H1 (cell line): Measurements from ENCODE around the gene NUDT2. TPM values are rescaled to one million over a fixed set of nuclear protein-coding genes. Genes with fewer than 3 reads are reported as not detected.

Experiments
- CTCF ChIA-PET: fragments of 300-600 bp; sonication (Branson Sonifier 250); formaldehyde crosslinking; loops from one replicate; lab custom pipeline; 2021; ENCODE audit not compliant: partially characterized antibody; lab: Charles Lee
- POLR2A ChIA-PET: fragments of 300-600 bp; sonication (Branson Sonifier 250); formaldehyde crosslinking; loops from one replicate; lab custom pipeline; 2021; ENCODE audit warnings: inconsistent platforms; ENCODE audit not compliant: partially characterized antibody; lab: Charles Lee
- DNase-seq, 2 experiments: peaks; one replicate each; pipeline versions ENCODE4 v3.0.0 to v3.0.0-alpha.2; 2010 to 2022; ENCODE audit warnings: low spot score in 2 of 2, low read depth in 1 of 2, mixed read lengths in 1 of 2
- FAIRE-seq: peaks from 2 replicates; lab custom pipeline; 2011; peaks lifted over from hg19 to GRCh38; lab: Jason Lieb, UNC
- H2AFZ ChIP-seq: 2 replicates; pipeline ENCODE4 v1.8.1; 2012; ENCODE audit warnings: low read length, inconsistent platforms
- H2AK5ac ChIP-seq: 2 replicates; pipeline ENCODE4 v1.6.1; 2013; ENCODE audit warnings: low read depth, low read length
- H2BK120ac ChIP-seq: replicated peaks from 2 replicates; pipeline ENCODE3; 2013; ENCODE audit warnings: low read depth, low read length, inconsistent platforms
- H2BK12ac ChIP-seq: 2 replicates; pipeline ENCODE4 v1.6.1; 2013; ENCODE audit warnings: low read depth, low read length
- H2BK15ac ChIP-seq: 2 replicates; pipeline ENCODE4 v1.6.1; 2013; ENCODE audit warnings: low read length
- H2BK20ac ChIP-seq: 2 replicates; pipeline ENCODE4 v1.6.1; 2013; ENCODE audit warnings: low read length
- H2BK5ac ChIP-seq: 2 replicates; pipeline ENCODE4 v1.6.1; 2013; ENCODE audit warnings: low read depth, low read length
- H3K14ac ChIP-seq: 2 replicates; pipeline ENCODE4 v1.6.1; 2013; ENCODE audit warnings: inconsistent platforms; ENCODE audit not compliant: insufficient read length
- H3K18ac ChIP-seq: 2 replicates; pipeline ENCODE4 v1.6.1; 2013; ENCODE audit warnings: low read length; ENCODE audit errors: extremely low read depth
- H3K23ac ChIP-seq: 2 replicates; pipeline ENCODE4 v1.6.1; 2013; ENCODE audit warnings: inconsistent platforms; ENCODE audit not compliant: insufficient read length
- H3K23me2 ChIP-seq: 2 replicates; pipeline ENCODE4 v1.6.1; 2013; ENCODE audit warnings: low read depth, low read length
- H3K27ac ChIP-seq: 2 replicates; pipeline ENCODE4 v1.6.1; 2011; ENCODE audit warnings: low read depth, low read length, inconsistent platforms
- H3K27me3 ChIP-seq, 4 experiments: replicated peaks in 1 of 4; 1 replicate in 1 of 4; 2 replicates in 3 of 4; pipeline versions ENCODE4 v1.6.1 to v1.8.1; 2011 to 2013; ENCODE audit warnings: low read length in 3 of 4, mild to moderate bottlenecking in 3 of 4, inconsistent platforms in 2 of 4, mixed read lengths in 2 of 4, moderate library complexity in 1 of 4; ENCODE audit not compliant: control insufficient read depth in 3 of 4, insufficient read depth in 3 of 4; ENCODE audit errors: extremely low read depth in 1 of 4
- H3K36me3 ChIP-seq, 4 experiments: 2 replicates each; pipeline versions ENCODE4 v1.6.1 to v1.8.1; 2011 to 2013; ENCODE audit warnings: mild to moderate bottlenecking in 4 of 4, low read length in 3 of 4, moderate library complexity in 2 of 4, control low read depth in 1 of 4, inconsistent platforms in 1 of 4; ENCODE audit not compliant: insufficient read depth in 4 of 4, control insufficient read depth in 2 of 4
- H3K4ac ChIP-seq: replicated peaks from 2 replicates; pipeline ENCODE3; 2013; ENCODE audit warnings: low read length, low read depth, mixed read lengths, inconsistent platforms; ENCODE audit not compliant: insufficient read length
- H3K4me1 ChIP-seq, 4 experiments: replicated peaks in 1 of 4; 1 replicate in 1 of 4; 2 replicates in 3 of 4; pipeline versions ENCODE4 v1.6.1 to v1.8.1; 2011 to 2013; ENCODE audit warnings: low read length in 3 of 4, inconsistent platforms in 2 of 4, mixed read lengths in 1 of 4; ENCODE audit not compliant: insufficient read depth in 4 of 4, control insufficient read depth in 3 of 4
- H3K4me2 ChIP-seq, 2 experiments: 2 replicates each; pipeline versions ENCODE4 v1.6.1 to v1.8.1; 2011 to 2013; ENCODE audit warnings: low read depth in 2 of 2, low read length in 2 of 2, control low read depth in 1 of 2, inconsistent platforms in 1 of 2, mild to moderate bottlenecking in 1 of 2; ENCODE audit not compliant: insufficient read depth in 1 of 2
- H3K4me3 ChIP-seq, 4 experiments: fragments of 200-600, 300-600 bp in 1 of 4; sonication (generic), shearing (Covaris generic), sonication (Bioruptor Twin) in 1 of 4; 2 replicates each; pipeline versions ENCODE4 v1.5.1 to v1.8.1; 2011 to 2016; ENCODE audit warnings: low read length in 4 of 4, low read depth in 3 of 4, control low read depth in 2 of 4, inconsistent platforms in 2 of 4, mild to moderate bottlenecking in 2 of 4, mixed read lengths in 1 of 4, moderate library complexity in 1 of 4; ENCODE audit not compliant: insufficient read depth in 2 of 4; ENCODE audit errors: extremely low read depth in 1 of 4
- H3K56ac ChIP-seq: replicated peaks from 2 replicates; pipeline ENCODE3; 2013; ENCODE audit warnings: low read depth, mild to moderate bottlenecking, mixed read lengths, low read length, inconsistent platforms; ENCODE audit not compliant: insufficient read length
- H3K79me1 ChIP-seq: 2 replicates; pipeline ENCODE4 v1.6.1; 2013; ENCODE audit warnings: low read depth, low read length, control low read depth
- H3K79me2 ChIP-seq, 2 experiments: 2 replicates each; pipeline versions ENCODE4 v1.6.1 to v1.8.1; 2012 to 2013; ENCODE audit warnings: low read length in 2 of 2, mild to moderate bottlenecking in 2 of 2, inconsistent platforms in 1 of 2; ENCODE audit not compliant: insufficient read depth in 2 of 2, control insufficient read depth in 1 of 2
- H3K9ac ChIP-seq, 4 experiments: replicated peaks in 1 of 4; 1 replicate in 1 of 4; 2 replicates in 3 of 4; pipeline versions ENCODE4 v1.6.1 to v1.8.1; 2011 to 2013; ENCODE audit warnings: low read depth in 3 of 4, low read length in 3 of 4, control low read depth in 2 of 4, mild to moderate bottlenecking in 2 of 4, moderate library complexity in 2 of 4, inconsistent platforms in 1 of 4; ENCODE audit errors: extremely low read depth in 1 of 4
- H3K9me3 ChIP-seq, 2 experiments: 2 replicates each; pipeline versions ENCODE4 v1.6.1 to v1.8.1; 2012 to 2013; ENCODE audit warnings: mild to moderate bottlenecking in 2 of 2, moderate library complexity in 2 of 2, control low read depth in 1 of 2, inconsistent platforms in 1 of 2, low read depth in 1 of 2, low read length in 1 of 2, mixed read lengths in 1 of 2; ENCODE audit not compliant: insufficient read depth in 2 of 2
- H4K20me1 ChIP-seq, 2 experiments: replicated peaks in 1 of 2; 2 replicates each; pipeline versions ENCODE3 to v1.8.1; 2011 to 2013; ENCODE audit warnings: inconsistent platforms in 2 of 2, low read length in 2 of 2, mild to moderate bottlenecking in 1 of 2; ENCODE audit not compliant: insufficient read depth in 2 of 2, control insufficient read depth in 1 of 2
- H4K5ac ChIP-seq: 2 replicates; pipeline ENCODE4 v1.6.1; 2013; ENCODE audit warnings: low read length, low read depth, mixed read lengths, inconsistent platforms; ENCODE audit not compliant: insufficient read length
- H4K8ac ChIP-seq: 2 replicates; pipeline ENCODE4 v1.8.0; 2013; ENCODE audit warnings: mild to moderate bottlenecking, moderate library complexity, low read length, inconsistent platforms; ENCODE audit not compliant: insufficient read depth; ENCODE audit errors: extremely low read depth
- H4K91ac ChIP-seq: replicated peaks from 2 replicates; pipeline ENCODE3; 2013; ENCODE audit warnings: low read length, mixed read lengths, inconsistent platforms; ENCODE audit not compliant: insufficient read length
- CEBPB ChIP-seq: IDR thresholded peaks from 2 replicates; pipeline ENCODE4 v1.6.1; 2012; ENCODE audit warnings: low read depth, low read length
- CREB1 ChIP-seq: IDR thresholded peaks from 2 replicates; pipeline ENCODE4 v1.6.1; 2012; ENCODE audit warnings: inconsistent platforms
- HDAC6 ChIP-seq: IDR thresholded peaks from one replicate; pipeline ENCODE4 v1.7.1; 2012; ENCODE audit warnings: low read depth, mild to moderate bottlenecking, inconsistent platforms, low read length, moderate library complexity
- JUN ChIP-seq: IDR thresholded peaks from 2 replicates; pipeline ENCODE4 v1.6.1; 2011; ENCODE audit warnings: low read depth, mild to moderate bottlenecking, improper control_type of control experiment, low read length
- POLR2A ChIP-seq, 2 experiments: IDR thresholded peaks; 1 replicate in 1 of 2; 2 replicates in 1 of 2; pipeline ENCODE4 v1.6.1; 2011; ENCODE audit warnings: low read depth in 2 of 2, low read length in 2 of 2, mild to moderate bottlenecking in 2 of 2; ENCODE audit errors: control extremely low read depth in 1 of 2
- POLR2AphosphoS5 ChIP-seq: IDR thresholded peaks from 2 replicates; pipeline ENCODE4 v1.6.1; 2011; ENCODE audit warnings: low read depth, low read length
- POU5F1 ChIP-seq: IDR thresholded peaks from 2 replicates; pipeline ENCODE4 v1.6.1; 2011; ENCODE audit warnings: low read depth, mild to moderate bottlenecking, low read length, moderate library complexity
- SAP30 ChIP-seq: fragments of 300-600 bp; sonication (generic); IDR thresholded peaks from 2 replicates; pipeline ENCODE4 v1.7.1; 2012; ENCODE audit warnings: low read length, moderate library complexity, mild to moderate bottlenecking, inconsistent platforms; ENCODE audit not compliant: insufficient read depth, insufficient replicate concordance
- SIX5 ChIP-seq: IDR thresholded peaks from 2 replicates; pipeline ENCODE4 v1.6.1; 2011; ENCODE audit warnings: mild to moderate bottlenecking, low read depth, low read length
- SP4 ChIP-seq: IDR thresholded peaks from 2 replicates; pipeline ENCODE4 v1.6.1; 2012; ENCODE audit warnings: low read length, inconsistent platforms
- SUZ12 ChIP-seq: fragments of 200-600 bp; sonication (generic); IDR thresholded peaks from 2 replicates; pipeline ENCODE4 v1.6.1; 2012; ENCODE audit warnings: mild to moderate bottlenecking, inconsistent platforms, low read length, moderate library complexity, mixed read lengths
- TCF12 ChIP-seq: IDR thresholded peaks from 2 replicates; pipeline ENCODE4 v1.6.1; 2011; ENCODE audit warnings: low read depth, mild to moderate bottlenecking, low read length
- WGBS, 2 experiments: shearing (Covaris generic) in 1 of 2; methylation state at CpG; one replicate each; pipeline versions ENCODE4 v1.1.6 to v1.1.7; 2013 to 2015; ENCODE audit warnings: low lambda C conversion rate in 2 of 2, mixed read lengths in 2 of 2, inconsistent platforms in 1 of 2, low coverage in 1 of 2, missing lambda C conversion rate in 1 of 2; ENCODE audit not compliant: insufficient replicate concordance in 2 of 2, insufficient coverage in 1 of 2, insufficient read length in 1 of 2; ENCODE audit errors: extremely low coverage in 1 of 2, missing lambda C conversion rate in 1 of 2; 5-methylcytosine and 5-hydroxymethylcytosine counted together
- polyA plus RNA-seq, 7 experiments: library from polyadenylated mRNA; depleted of rRNA in 3 of 7; stranded (reverse) in 5 of 7; unstranded in 2 of 7; fragments of >200 nt in 5 of 7; fragments of 200-250 nt in 2 of 7; gene quantifications; 1 replicate in 5 of 7; 2 replicates in 1 of 7; 4 replicates in 1 of 7; pipeline versions ENCODE4 v1.2.1 to v1.2.3, GENCODE V29; 2011 to 2013; ENCODE audit warnings: missing spikeins in 2 of 7, mixed read lengths in 2 of 7
- total RNA-seq: library from RNA; stranded (reverse); fragmentation: NEBNext Ultra II Directional; extraction: Animal tissue kit (Norgen Biotek cat#: 25700); gene quantifications from 2 replicates; pipeline ENCODE4 v1.2.1, GENCODE V29; 2021
- TF ChIP-seq, protein P1 (sequence below): IDR thresholded peaks from 2 replicates; pipeline ENCODE4 v1.6.1; 2012; ENCODE audit warnings: inconsistent platforms

NUDT2 gene
- total and polyA plus RNA-seq, 2 of the 8 experiments (the other 6 are each of a cell fraction or from before 2014, with no cell fraction given) = 16.7 to 23.7 TPM

DNA sequence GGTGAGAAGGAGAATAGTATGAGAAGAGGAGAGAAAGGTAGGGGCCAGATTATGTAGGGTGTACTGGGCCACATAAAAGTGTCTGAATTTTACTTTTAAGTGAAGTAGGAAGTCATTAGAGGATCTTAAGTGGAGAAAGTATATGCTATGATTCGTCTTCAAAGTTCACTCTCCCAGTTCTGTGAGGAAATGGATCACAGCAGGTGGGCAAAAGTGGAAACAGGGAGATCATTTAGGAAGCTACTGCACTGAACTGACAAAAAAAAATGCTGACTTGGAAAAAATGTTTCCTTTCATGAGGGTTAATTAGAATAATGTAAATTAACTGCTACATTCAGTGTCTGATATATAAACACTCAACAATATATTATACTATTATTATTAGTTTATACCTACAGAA lies 2.7 kb upstream of the NUDT2 start:
- peaks cover 0 to 6% of the 10 kb centered on the region in 2 experiments; a peak in 2 of 4 replicates for H3K79me2 ChIP-seq
- 82% methylated on average over 1 of the region's 1 CpG; no CpG with 5 or more reads in 1 of the 2 experiments for WGBS, 2 experiments

More for the DNA sequence above, 2.7 kb upstream of the NUDT2 start:
- Histone ChIP-seq H3K23ac (no peak overlapping the region), H3K14ac (no peak overlapping the region), H2BK12ac (no peak overlapping the region), H2AK5ac (no peak overlapping the region), H3K56ac (no peak overlapping the region), H2BK15ac (no peak overlapping the region), H2BK5ac (no peak overlapping the region), H3K79me1 (no peaks in the 10 kb centered on the region), H3K9me3 (no peaks in the 10 kb centered on the region), H2AFZ (no peak overlapping the region), H4K5ac (no peak overlapping the region), H4K20me1 (no peaks in the 10 kb centered on the region), H3K9ac (peak overlapping the region in 1 of 4 experiments; percentile 59; a peak in 1 of 7 replicates), H3K4me1 (peaks cover 0 to 2% (median 0%) of the 10 kb centered on the region in 4 experiments; a peak in 1 of 7 replicates), H3K4me2 (no peak overlapping the region; a peak in 1 of 4 replicates), H3K4ac (no peak overlapping the region), H3K27me3 (no peaks in the 10 kb centered on the region), H4K91ac (no peak overlapping the region), H2BK120ac (no peak overlapping the region), H3K4me3 (no peak overlapping the region), H3K23me2 (peaks cover 3% of the 10 kb centered on the region), H3K27ac (no peak overlapping the region), H2BK20ac (no peak overlapping the region), H3K36me3 (no peaks in the 10 kb centered on the region), H4K8ac (no peak overlapping the region), H3K18ac (no peak overlapping the region)
- ChIA-PET POLR2A (no interaction called here), CTCF (no interaction called here)
- FAIRE-seq (no peak), DNase-seq (no peak)
- TF ChIP-seq POLR2AphosphoS5 = no peak
- TF ChIP-seq JUN = no peak
- no peak for TF ChIP-seq POLR2A (IDR thresholded peaks at IDR 0.05; ENCODE audit: control extremely low read depth in 1 of 2, low read depth in 2 of 2, low read length in 2 of 2)
- TF ChIP-seq SIX5 = no peak
- TF ChIP-seq, protein P1, sequence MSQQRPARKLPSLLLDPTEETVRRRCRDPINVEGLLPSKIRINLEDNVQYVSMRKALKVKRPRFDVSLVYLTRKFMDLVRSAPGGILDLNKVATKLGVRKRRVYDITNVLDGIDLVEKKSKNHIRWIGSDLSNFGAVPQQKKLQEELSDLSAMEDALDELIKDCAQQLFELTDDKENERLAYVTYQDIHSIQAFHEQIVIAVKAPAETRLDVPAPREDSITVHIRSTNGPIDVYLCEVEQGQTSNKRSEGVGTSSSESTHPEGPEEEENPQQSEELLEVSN = no peak
- no peak for TF ChIP-seq CREB1
- no peak for TF ChIP-seq CEBPB
- no peak for TF ChIP-seq SAP30
- TF ChIP-seq POU5F1 = no peak
- no peak for TF ChIP-seq TCF12
- TF ChIP-seq SUZ12 = no peak
- no peak for TF ChIP-seq SP4
- no peak for TF ChIP-seq HDAC6
